Measurements from ENCODE around the gene DECR2.

- TF ChIP-seq CTCF (IDR thresholded peaks at IDR 0.05) (no peak), POLR2AphosphoS5 (IDR thresholded peaks at IDR 0.05) (no peak), POLR2A (IDR thresholded peaks at IDR 0.05) (no peak), EP300 (IDR thresholded peaks at IDR 0.05) (no peak)
These were observed 41.6 kb upstream of the DECR2 start for GRCh38 chr16:359871-360697.
